HL-60 (cell line): ENCODE measurements around the gene FAM219B.

ENCODE experiments used
- GABPA ChIP-seq: IDR thresholded peaks from 2 replicates; pipeline ENCODE4 v1.6.1; 2012; ENCODE audit warnings: low read depth
- POLR2AphosphoS5 ChIP-seq: IDR thresholded peaks from 2 replicates; pipeline ENCODE4 v1.6.1; 2012; ENCODE audit warnings: low read depth
- REST ChIP-seq: IDR thresholded peaks from 2 replicates; pipeline ENCODE4 v1.6.1; 2012; ENCODE audit warnings: low read depth; ENCODE audit not compliant: insufficient replicate concordance
- SPI1 ChIP-seq: IDR thresholded peaks from 2 replicates; pipeline ENCODE4 v1.6.1; 2012; ENCODE audit warnings: low read depth, mild to moderate bottlenecking, borderline replicate concordance
- TF ChIP-seq, protein P1 (sequence below): IDR thresholded peaks from one replicate; pipeline ENCODE4 v1.5.1; 2011; ENCODE audit warnings: low read length, control low read depth, inconsistent platforms; ENCODE audit not compliant: insufficient read depth

DNA sequence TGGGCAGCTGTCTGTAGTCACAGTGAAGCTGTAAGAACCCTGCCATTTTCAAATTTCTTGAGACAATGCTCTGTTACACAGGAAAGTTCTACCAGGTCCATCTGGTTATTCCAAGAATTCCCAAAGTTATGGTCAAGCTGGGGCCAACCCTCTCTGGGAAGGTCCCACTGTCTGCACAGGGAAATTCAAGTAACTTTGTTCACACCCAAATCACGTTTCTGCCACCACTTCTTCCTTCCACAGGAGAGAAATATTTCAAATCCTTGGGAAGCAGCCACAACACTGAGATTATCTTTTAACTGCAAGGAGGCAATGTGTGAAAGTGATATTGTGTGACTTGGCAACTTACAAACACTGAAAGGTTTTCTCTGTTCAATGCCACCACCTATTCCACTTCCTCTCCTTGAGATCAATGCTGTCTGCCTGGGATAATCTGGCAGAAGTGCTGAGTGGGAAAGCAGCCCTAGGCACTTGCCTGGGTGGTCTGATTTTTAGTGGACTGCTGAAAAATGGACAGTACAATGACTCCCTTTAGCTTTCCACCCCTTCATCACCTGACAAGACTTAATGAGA lies 39.1 kb downstream of the FAM219B start:
- TF ChIP-seq, protein P1, sequence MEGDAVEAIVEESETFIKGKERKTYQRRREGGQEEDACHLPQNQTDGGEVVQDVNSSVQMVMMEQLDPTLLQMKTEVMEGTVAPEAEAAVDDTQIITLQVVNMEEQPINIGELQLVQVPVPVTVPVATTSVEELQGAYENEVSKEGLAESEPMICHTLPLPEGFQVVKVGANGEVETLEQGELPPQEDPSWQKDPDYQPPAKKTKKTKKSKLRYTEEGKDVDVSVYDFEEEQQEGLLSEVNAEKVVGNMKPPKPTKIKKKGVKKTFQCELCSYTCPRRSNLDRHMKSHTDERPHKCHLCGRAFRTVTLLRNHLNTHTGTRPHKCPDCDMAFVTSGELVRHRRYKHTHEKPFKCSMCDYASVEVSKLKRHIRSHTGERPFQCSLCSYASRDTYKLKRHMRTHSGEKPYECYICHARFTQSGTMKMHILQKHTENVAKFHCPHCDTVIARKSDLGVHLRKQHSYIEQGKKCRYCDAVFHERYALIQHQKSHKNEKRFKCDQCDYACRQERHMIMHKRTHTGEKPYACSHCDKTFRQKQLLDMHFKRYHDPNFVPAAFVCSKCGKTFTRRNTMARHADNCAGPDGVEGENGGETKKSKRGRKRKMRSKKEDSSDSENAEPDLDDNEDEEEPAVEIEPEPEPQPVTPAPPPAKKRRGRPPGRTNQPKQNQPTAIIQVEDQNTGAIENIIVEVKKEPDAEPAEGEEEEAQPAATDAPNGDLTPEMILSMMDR: no peak
- no peak for TF ChIP-seq REST
- TF ChIP-seq POLR2AphosphoS5: no peak
- no peak for TF ChIP-seq GABPA
- peak; percentile 21; the same call in 1 of the 2 replicates for TF ChIP-seq SPI1
